PC-3 (cell line): ENCODE results near the gene MUS81.

Experiments used
- EZH2 ChIP-seq: fragments of 300-600 bp; sonication (generic); IDR thresholded peaks from one replicate; pipeline ENCODE4 v1.6.1; 2017; ENCODE audit warnings: antibody characterized with exemption, mild to moderate bottlenecking, low read length; ENCODE audit not compliant: unreplicated experiment
- EZH2phosphoT487 ChIP-seq: fragments of 300-600 bp; sonication (generic); IDR thresholded peaks from 2 replicates; pipeline ENCODE4 v1.6.1; 2018; ENCODE audit warnings: mild to moderate bottlenecking, antibody characterized with exemption, low read length, borderline replicate concordance
- TF ChIP-seq, protein P1 (sequence below): fragments of 300-600 bp; sonication (generic); conservative IDR thresholded peaks from 2 replicates; pipeline ENCODE4 v1.5.1; 2017; ENCODE audit warnings: antibody characterized with exemption, low read depth, mild to moderate bottlenecking, low read length

DNA sequence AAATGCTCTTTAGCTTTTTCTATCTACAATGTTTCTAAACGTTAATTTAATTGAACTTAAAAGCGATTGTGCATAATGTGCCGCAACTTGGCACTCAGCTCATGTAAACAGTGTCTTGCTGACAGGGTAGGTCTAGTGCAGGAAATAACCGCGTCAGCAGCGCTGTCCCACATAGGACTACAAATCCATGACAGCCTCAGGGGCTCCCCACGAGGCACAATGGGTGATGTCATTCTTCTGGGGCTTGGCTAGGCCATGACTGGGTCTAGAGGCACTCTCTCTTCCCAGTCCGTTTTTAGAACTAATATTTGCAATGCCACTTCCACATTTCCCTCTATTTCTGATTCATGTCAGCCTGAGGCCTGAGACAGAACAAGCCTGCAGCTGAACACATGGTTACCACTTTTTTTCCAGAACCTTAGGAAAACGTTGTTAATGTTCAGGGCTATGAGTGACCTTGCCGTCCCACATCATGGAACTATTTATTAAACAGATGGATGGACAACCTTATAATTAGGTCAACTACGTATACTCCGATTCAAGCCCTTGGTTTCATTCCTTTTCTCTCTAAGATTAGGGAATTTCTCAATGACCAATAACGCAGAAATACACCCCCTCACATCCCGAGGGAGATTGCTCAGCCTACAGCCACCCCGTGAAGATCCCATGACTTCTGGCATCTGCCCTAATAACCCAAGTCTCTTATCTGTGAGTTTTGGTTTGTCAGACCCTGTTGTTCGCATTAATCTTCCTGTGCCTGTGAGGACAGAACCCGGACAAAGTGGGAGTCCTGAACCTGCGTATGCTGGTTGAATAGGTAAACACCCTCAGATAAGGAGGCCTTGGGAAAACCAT is 45.9 kb upstream of the MUS81 start:
- TF ChIP-seq, protein P1, sequence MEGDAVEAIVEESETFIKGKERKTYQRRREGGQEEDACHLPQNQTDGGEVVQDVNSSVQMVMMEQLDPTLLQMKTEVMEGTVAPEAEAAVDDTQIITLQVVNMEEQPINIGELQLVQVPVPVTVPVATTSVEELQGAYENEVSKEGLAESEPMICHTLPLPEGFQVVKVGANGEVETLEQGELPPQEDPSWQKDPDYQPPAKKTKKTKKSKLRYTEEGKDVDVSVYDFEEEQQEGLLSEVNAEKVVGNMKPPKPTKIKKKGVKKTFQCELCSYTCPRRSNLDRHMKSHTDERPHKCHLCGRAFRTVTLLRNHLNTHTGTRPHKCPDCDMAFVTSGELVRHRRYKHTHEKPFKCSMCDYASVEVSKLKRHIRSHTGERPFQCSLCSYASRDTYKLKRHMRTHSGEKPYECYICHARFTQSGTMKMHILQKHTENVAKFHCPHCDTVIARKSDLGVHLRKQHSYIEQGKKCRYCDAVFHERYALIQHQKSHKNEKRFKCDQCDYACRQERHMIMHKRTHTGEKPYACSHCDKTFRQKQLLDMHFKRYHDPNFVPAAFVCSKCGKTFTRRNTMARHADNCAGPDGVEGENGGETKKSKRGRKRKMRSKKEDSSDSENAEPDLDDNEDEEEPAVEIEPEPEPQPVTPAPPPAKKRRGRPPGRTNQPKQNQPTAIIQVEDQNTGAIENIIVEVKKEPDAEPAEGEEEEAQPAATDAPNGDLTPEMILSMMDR: no peak
- TF ChIP-seq EZH2 (no peak), EZH2phosphoT487 (no peak)
